ENCODE results near the gene C5orf63.
"Not testable (repeated sequence)": the region's sequence is repeated elsewhere in the genome, so short reads cannot be mapped to it uniquely, and the experiment has no call there.

Gene C5orf63

DNA sequence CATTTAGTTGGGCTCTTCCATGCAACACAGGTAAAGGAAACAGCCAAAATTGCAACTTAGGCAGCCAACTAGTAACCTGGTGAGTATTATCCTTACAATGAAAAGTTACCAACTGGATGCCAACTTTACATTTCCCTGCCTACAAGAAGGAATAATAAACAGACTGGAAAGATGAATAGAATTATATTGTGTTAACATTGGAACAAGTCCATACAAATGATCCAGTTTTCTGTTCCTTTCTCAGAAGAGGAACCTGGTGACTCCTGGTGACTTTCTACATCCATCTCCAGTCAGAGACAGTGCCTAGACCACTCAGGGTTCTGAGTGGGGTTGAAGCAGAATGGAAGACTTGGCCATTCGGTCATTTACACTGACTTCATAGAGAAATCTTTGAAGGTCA is 63.5 kb downstream of the C5orf63 start:
- H3K27me3 ChIP-seq, result no peaks in the 10 kb centered on the region
- H3K4me3 ChIP-seq, result no peak overlapping the region
- H3K27ac ChIP-seq, result no peak overlapping the region
- TF ChIP-seq, protein P1, sequence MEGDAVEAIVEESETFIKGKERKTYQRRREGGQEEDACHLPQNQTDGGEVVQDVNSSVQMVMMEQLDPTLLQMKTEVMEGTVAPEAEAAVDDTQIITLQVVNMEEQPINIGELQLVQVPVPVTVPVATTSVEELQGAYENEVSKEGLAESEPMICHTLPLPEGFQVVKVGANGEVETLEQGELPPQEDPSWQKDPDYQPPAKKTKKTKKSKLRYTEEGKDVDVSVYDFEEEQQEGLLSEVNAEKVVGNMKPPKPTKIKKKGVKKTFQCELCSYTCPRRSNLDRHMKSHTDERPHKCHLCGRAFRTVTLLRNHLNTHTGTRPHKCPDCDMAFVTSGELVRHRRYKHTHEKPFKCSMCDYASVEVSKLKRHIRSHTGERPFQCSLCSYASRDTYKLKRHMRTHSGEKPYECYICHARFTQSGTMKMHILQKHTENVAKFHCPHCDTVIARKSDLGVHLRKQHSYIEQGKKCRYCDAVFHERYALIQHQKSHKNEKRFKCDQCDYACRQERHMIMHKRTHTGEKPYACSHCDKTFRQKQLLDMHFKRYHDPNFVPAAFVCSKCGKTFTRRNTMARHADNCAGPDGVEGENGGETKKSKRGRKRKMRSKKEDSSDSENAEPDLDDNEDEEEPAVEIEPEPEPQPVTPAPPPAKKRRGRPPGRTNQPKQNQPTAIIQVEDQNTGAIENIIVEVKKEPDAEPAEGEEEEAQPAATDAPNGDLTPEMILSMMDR (IDR thresholded peaks at IDR 0.05), result no peak
- no peak for DNase-seq
- intact Hi-C loops (cut with DNase I; ENCODE audit: low total_unique reads), result no loop called here
- H3K9me3 ChIP-seq, result no peaks in the 10 kb centered on the region
- peaks cover 0 to 3% (median 0%) of the 10 kb centered on the region in 4 donors for H3K4me1 ChIP-seq
- H3K36me3 ChIP-seq, result no peaks in the 10 kb centered on the region

DNA sequence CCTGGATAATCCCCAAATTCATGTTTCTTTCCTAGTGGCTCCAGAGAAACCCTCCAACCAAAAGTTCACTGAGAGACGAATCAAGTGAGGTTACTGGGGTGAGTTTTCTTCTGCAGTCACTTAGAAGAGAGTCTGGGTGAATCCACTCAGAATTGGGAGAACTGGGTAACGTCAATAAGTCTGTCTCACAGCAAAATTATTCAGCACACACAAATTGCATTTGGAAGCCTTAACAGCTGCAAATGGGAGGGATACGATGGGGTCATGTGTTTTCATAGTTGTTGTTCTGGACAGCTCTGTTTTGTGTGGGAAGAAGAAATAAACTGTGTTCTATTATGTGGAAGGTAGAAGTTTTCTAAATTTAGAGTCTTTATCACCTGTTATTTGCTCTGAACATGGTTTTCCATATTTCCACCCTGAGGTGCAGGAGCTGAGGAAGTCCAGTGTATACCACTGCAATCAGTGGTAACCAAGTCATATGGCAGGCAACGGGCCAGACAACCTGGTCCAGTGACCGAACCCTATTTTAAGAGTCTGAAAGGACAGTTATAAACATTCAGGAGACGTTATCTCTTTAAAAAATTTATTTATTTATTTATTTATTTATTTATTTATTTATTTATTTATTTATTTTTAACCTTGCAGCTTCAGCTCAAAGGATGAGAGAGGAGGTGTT is 64.9 kb downstream of the C5orf63 start:
- no peaks in the 10 kb centered on the region for H3K36me3 ChIP-seq
- H3K4me3 ChIP-seq, result no peak overlapping the region
- DNase-seq, result no peak
- no peak overlapping the region for H3K27ac ChIP-seq
- H3K4me1 ChIP-seq, result peaks cover 0 to 3% (median 0%) of the 10 kb centered on the region in 4 donors
- intact Hi-C loops (cut with DNase I; ENCODE audit: low total_unique reads), result no loop called here
- H3K27me3 ChIP-seq, result no peaks in the 10 kb centered on the region
- no peaks in the 10 kb centered on the region for H3K9me3 ChIP-seq
- TF ChIP-seq, protein P1 (IDR thresholded peaks at IDR 0.05), result no peak

DNA sequence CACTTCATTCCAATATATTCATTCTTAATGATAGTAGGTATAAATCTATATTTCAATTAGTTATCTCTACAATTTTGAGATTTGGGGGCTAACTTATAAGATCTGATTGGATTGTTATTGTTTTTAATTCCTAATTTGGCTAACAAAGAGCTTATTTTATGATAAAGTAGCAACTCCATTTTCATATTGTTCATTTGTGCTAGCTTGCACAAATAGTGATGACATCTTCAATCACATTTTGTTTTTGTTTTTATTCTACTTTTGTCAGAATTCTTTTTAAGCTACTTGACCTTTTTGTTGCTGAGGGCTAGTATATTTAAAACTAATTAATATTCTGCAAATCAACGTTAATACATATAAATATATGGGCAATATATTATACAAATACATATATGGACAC is 65.8 kb downstream of the C5orf63 start:
- H3K27ac ChIP-seq, result no peak overlapping the region
- intact Hi-C loops (cut with DNase I; ENCODE audit: low total_unique reads), result no loop called here
- no peaks in the 10 kb centered on the region for H3K27me3 ChIP-seq
- no peaks in the 10 kb centered on the region for H3K36me3 ChIP-seq
- peaks cover 0 to 3% (median 0%) of the 10 kb centered on the region in 4 donors for H3K4me1 ChIP-seq
- H3K4me3 ChIP-seq, result no peak overlapping the region
- DNase-seq, result no peak
- TF ChIP-seq, protein P1 (IDR thresholded peaks at IDR 0.05), result no peak
- H3K9me3 ChIP-seq, result no peaks in the 10 kb centered on the region

DNA sequence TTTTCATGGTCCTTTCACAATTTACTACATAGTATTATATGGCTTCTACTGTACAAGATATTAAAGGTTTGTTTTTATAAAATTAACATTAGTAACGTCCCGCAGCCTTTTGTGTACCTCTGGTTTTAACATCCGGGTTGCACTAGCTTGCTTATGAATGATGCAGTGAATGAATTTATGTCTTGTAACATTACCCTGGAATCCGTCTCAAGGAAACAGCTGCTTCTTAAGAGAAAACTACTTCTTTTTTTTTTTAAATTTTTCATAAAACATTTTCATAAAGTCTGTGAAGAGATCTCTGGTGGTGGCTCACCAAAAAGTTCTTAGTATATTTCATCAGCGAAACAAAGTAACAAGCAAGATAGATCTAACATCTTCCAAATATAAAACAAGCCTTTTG is 66.6 kb downstream of the C5orf63 start:
- no peak for DNase-seq
- Histone ChIP-seq H3K36me3 (no peaks in the 10 kb centered on the region), H3K4me1 (peaks cover 0 to 3% (median 0%) of the 10 kb centered on the region in 4 donors), H3K4me3 (no peak overlapping the region), H3K27me3 (no peaks in the 10 kb centered on the region), H3K27ac (no peak overlapping the region), H3K9me3 (no peaks in the 10 kb centered on the region)
- TF ChIP-seq, protein P1 (IDR thresholded peaks at IDR 0.05), result no peak
- intact Hi-C loops (cut with DNase I; ENCODE audit: low total_unique reads), result no loop called here

DNA sequence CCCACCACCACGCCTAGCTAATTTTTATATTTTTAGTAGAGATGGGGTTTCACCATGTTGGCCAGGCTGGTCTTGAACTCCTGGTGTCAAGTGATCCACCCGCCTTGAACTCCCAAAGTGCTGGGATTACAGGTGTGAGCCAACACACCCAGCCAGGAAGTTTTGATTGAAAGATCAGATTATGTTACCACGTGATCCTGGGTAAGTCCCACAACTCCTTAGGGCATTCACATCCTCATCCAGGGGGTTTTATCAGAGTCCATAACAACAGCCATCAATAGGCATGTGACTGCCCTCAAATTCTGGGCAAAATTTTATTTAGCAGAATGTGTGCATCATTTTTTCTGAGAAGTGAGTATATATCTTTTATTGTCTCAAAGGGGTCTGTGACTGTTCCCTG is 68.0 kb downstream of the C5orf63 start:
- H3K27me3 ChIP-seq; H3K27ac ChIP-seq; H3K4me3 ChIP-seq; DNase-seq; H3K4me1 ChIP-seq; intact Hi-C loops (cut with DNase I; ENCODE audit: low total_unique reads); H3K36me3 ChIP-seq; H3K9me3 ChIP-seq: not testable (repeated sequence)

DNA sequence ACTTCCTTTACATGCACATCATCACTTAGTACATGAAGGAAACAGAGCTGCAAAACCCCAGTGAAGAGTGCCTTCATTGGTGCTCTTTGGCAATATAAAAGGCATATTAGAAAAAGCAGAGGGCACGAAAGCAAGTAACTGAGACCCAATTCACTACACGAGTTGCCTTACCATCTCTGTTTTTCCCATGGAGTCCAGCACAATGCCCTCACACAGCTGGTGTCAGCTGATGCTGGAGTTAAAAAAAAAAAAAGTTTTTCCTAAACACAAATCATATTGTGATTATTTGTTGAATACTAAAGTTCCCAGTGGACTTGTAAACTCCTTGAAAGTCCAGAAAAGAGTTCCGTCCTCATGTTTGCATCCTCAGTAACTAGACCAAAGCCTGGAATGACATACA is 68.6 kb downstream of the C5orf63 start:
- no peak overlapping the region for H3K4me3 ChIP-seq
- intact Hi-C loops (cut with DNase I; ENCODE audit: low total_unique reads), result no loop called here
- H3K4me1 ChIP-seq, result no peaks in the 10 kb centered on the region
- H3K36me3 ChIP-seq, result no peaks in the 10 kb centered on the region
- TF ChIP-seq, protein P1 (IDR thresholded peaks at IDR 0.05), result no peak
- DNase-seq, result no peak
- no peaks in the 10 kb centered on the region for H3K27me3 ChIP-seq
- H3K27ac ChIP-seq, result no peak overlapping the region
- no peaks in the 10 kb centered on the region for H3K9me3 ChIP-seq
